H9 (cell line): ENCODE data around the gene ADTRP. TPM values are rescaled to one million over a fixed set of nuclear protein-coding genes. Genes with fewer than 3 reads are reported as not detected.

Experiments used
- DNase-seq: peaks from one replicate; pipeline ENCODE4 v3.0.0-alpha.2; 2017
- H2AFZ ChIP-seq: one replicate; pipeline ENCODE4 v1.6.1; 2013; ENCODE audit warnings: mild to moderate bottlenecking, low read length, control low read depth, moderate library complexity
- H2AK5ac ChIP-seq: 2 replicates; pipeline ENCODE4 v1.6.1; 2013; ENCODE audit warnings: low read length, control low read depth, mixed read lengths; ENCODE audit not compliant: insufficient read length
- H2BK120ac ChIP-seq: one replicate; pipeline ENCODE4 v1.6.1; 2013; ENCODE audit warnings: low read depth, mild to moderate bottlenecking, low read length, control low read depth, inconsistent platforms; ENCODE audit not compliant: poor library complexity, severe bottlenecking
- H2BK12ac ChIP-seq: 2 replicates; pipeline ENCODE4 v1.6.1; 2013; ENCODE audit warnings: low read length, control low read depth, mixed read lengths, low read depth; ENCODE audit not compliant: insufficient read length
- H2BK15ac ChIP-seq: 2 replicates; pipeline ENCODE4 v1.6.1; 2013; ENCODE audit warnings: low read depth, low read length, control low read depth
- H2BK20ac ChIP-seq: one replicate; pipeline ENCODE4 v1.6.1; 2013; ENCODE audit warnings: low read depth, mild to moderate bottlenecking, low read length, control low read depth, inconsistent platforms; ENCODE audit not compliant: poor library complexity, severe bottlenecking
- H2BK5ac ChIP-seq: 2 replicates; pipeline ENCODE4 v1.6.1; 2013; ENCODE audit warnings: low read length, control low read depth, mixed read lengths; ENCODE audit not compliant: insufficient read length
- H3K14ac ChIP-seq: 2 replicates; pipeline ENCODE4 v1.6.1; 2013; ENCODE audit warnings: low read length, control low read depth; ENCODE audit not compliant: insufficient read depth
- H3K18ac ChIP-seq: 2 replicates; pipeline ENCODE4 v1.6.1; 2013; ENCODE audit warnings: low read depth, mild to moderate bottlenecking, mixed read lengths, low read length, control low read depth; ENCODE audit not compliant: insufficient read length
- H3K23ac ChIP-seq: 2 replicates; pipeline ENCODE4 v1.6.1; 2013; ENCODE audit warnings: low read length, control low read depth, mixed read lengths, low read depth; ENCODE audit not compliant: insufficient read length
- H3K23me2 ChIP-seq: 2 replicates; pipeline ENCODE4 v1.6.1; 2013; ENCODE audit warnings: low read depth, mild to moderate bottlenecking, mixed read lengths, low read length, control low read depth; ENCODE audit not compliant: insufficient read length, poor library complexity, severe bottlenecking
- H3K27ac ChIP-seq: 2 replicates; pipeline ENCODE4 v1.5.1; 2013; ENCODE audit warnings: low read length, control low read depth, mixed read lengths, low read depth; ENCODE audit not compliant: insufficient read length
- H3K27me3 ChIP-seq: 2 replicates; pipeline ENCODE4 v1.6.1; 2013; ENCODE audit warnings: low read length, control low read depth, inconsistent platforms; ENCODE audit not compliant: insufficient read depth
- H3K4ac ChIP-seq: 2 replicates; pipeline ENCODE4 v1.6.1; 2013; ENCODE audit warnings: low read depth, mild to moderate bottlenecking, control low read depth, inconsistent platforms, low read length, moderate library complexity
- H3K4me1 ChIP-seq: 2 replicates; pipeline ENCODE4 v1.6.1; 2013; ENCODE audit warnings: low read length, control low read depth, inconsistent platforms; ENCODE audit not compliant: insufficient read depth
- H3K4me2 ChIP-seq: 2 replicates; pipeline ENCODE4 v1.6.1; 2013; ENCODE audit warnings: low read length, control low read depth, mixed read lengths; ENCODE audit not compliant: insufficient read length, insufficient read depth
- H3K56ac ChIP-seq: 2 replicates; pipeline ENCODE4 v1.6.1; 2013; ENCODE audit warnings: low read depth, mild to moderate bottlenecking, mixed read lengths, low read length, control low read depth; ENCODE audit not compliant: insufficient read length
- H3K79me1 ChIP-seq: 2 replicates; pipeline ENCODE4 v1.6.1; 2013; ENCODE audit warnings: low read depth, mild to moderate bottlenecking, moderate library complexity, low read length, control low read depth, inconsistent platforms; ENCODE audit not compliant: insufficient read depth, poor library complexity, severe bottlenecking
- H3K79me2 ChIP-seq: 2 replicates; pipeline ENCODE4 v1.6.1; 2013; ENCODE audit warnings: low read length, control low read depth, inconsistent platforms; ENCODE audit not compliant: insufficient read depth
- H3K9ac ChIP-seq: 2 replicates; pipeline ENCODE4 v1.6.1; 2013; ENCODE audit warnings: low read length, control low read depth, mixed read lengths; ENCODE audit not compliant: insufficient read length; ENCODE audit errors: extremely low read depth
- H3K9me3 ChIP-seq: one replicate; pipeline ENCODE4 v1.6.1; 2013; ENCODE audit warnings: low read depth, low read length, inconsistent platforms; ENCODE audit not compliant: control insufficient read depth
- H3T11ph ChIP-seq: one replicate; pipeline ENCODE4 v1.6.1; 2013; ENCODE audit warnings: mild to moderate bottlenecking, low read length, control low read depth, inconsistent platforms
- H4K20me1 ChIP-seq: one replicate; pipeline ENCODE4 v1.6.1; 2013; ENCODE audit not compliant: control insufficient read depth, insufficient read length, insufficient read depth
- H4K5ac ChIP-seq: 2 replicates; pipeline ENCODE4 v1.6.1; 2013; ENCODE audit warnings: low read depth, mild to moderate bottlenecking, mixed read lengths, low read length, control low read depth; ENCODE audit not compliant: insufficient read length
- H4K8ac ChIP-seq: replicated peaks from 2 replicates; pipeline ENCODE4 v1.6.1; 2013; ENCODE audit warnings: low read length, control low read depth, mixed read lengths, low read depth; ENCODE audit not compliant: insufficient read length
- H4K91ac ChIP-seq: 2 replicates; pipeline ENCODE4 v1.6.1; 2013; ENCODE audit warnings: low read depth, mild to moderate bottlenecking, moderate library complexity, mixed read lengths, low read length, control low read depth; ENCODE audit not compliant: insufficient read length
- H3K27ac Mint-ChIP-seq, 3 experiments: 2 replicates in 2 of 3; 3 replicates in 1 of 3; pipeline ENCODE4 v1.8.0; 2020 to 2021; ENCODE audit warnings: mixed read lengths in 3 of 3, mild to moderate bottlenecking in 1 of 3, moderate library complexity in 1 of 3
- H3K27me3 Mint-ChIP-seq: 2 replicates; pipeline ENCODE4 v1.8.0; 2021; ENCODE audit warnings: low read depth, mild to moderate bottlenecking, moderate library complexity, mixed read lengths
- H3K36me3 Mint-ChIP-seq, 3 experiments: 2 replicates in 2 of 3; 3 replicates in 1 of 3; pipeline ENCODE4 v1.8.0; 2020 to 2021; ENCODE audit warnings: low read depth in 3 of 3, mixed read lengths in 3 of 3; ENCODE audit not compliant: insufficient read depth in 1 of 3
- H3K4me1 Mint-ChIP-seq, 2 experiments: 2 replicates each; pipeline ENCODE4 v1.8.0; 2020; ENCODE audit warnings: mixed read lengths in 2 of 2
- H3K4me3 Mint-ChIP-seq, 2 experiments: 2 replicates in 1 of 2; 3 replicates in 1 of 2; pipeline ENCODE4 v1.8.0; 2020 to 2021; ENCODE audit warnings: mild to moderate bottlenecking in 2 of 2, mixed read lengths in 2 of 2, moderate library complexity in 1 of 2
- H3K9me3 Mint-ChIP-seq, 2 experiments: 2 replicates in 1 of 2; 3 replicates in 1 of 2; pipeline ENCODE4 v1.8.0; 2020; ENCODE audit warnings: mild to moderate bottlenecking in 2 of 2, mixed read lengths in 2 of 2, moderate library complexity in 1 of 2
- CTCF ChIP-seq: fragments of 200-600 bp; sonication (generic); conservative IDR thresholded peaks from 3 replicates; pipeline ENCODE4 v1.8.0; 2021; ENCODE audit warnings: antibody characterized with exemption, mild to moderate bottlenecking
- WGBS: extraction: QIAGEN DNeasy Blood & Tissue Kit; methylation state at CpG from one replicate; pipeline ENCODE4 v1.1.7; 2013; ENCODE audit warnings: missing lambda C conversion rate, low lambda C conversion rate, mixed read lengths; ENCODE audit not compliant: insufficient read length; ENCODE audit errors: extremely low coverage; 5-methylcytosine and 5-hydroxymethylcytosine counted together
- total RNA-seq: library from RNA; stranded (reverse); gene quantifications from 2 replicates; pipeline ENCODE4 v1.2.1, GENCODE V29; 2021

Gene ADTRP
- total RNA-seq, 1 experiment from 2014 or later = not detected

- H3K79me1 ChIP-seq = no peaks in the 10 kb centered on the region
- Mint-ChIP-seq H3K27ac (no peak overlapping the region), H3K36me3 (no peaks in the 10 kb centered on the region), H3K4me1 (peaks cover 19 to 26% of the 10 kb centered on the region in 2 experiments), H3K9me3 (no peaks in the 10 kb centered on the region; a peak in 1 of 5 replicates), H3K27me3 (no peaks in the 10 kb centered on the region; the same call in 1 of the 2 replicates), H3K4me3 (no peak overlapping the region)
- no CpG with 5 or more reads among the region's 2 CpGs for WGBS
- H2BK20ac ChIP-seq = no peak overlapping the region
- H3K4me2 ChIP-seq = no peak overlapping the region
- H2BK120ac ChIP-seq = no peak overlapping the region
- H2BK15ac ChIP-seq = no peak overlapping the region
- H3K23me2 ChIP-seq = no peaks in the 10 kb centered on the region
- H3K4me1 ChIP-seq = peaks cover 6% of the 10 kb centered on the region; the same call in 1 of the 2 replicates
- DNase-seq = no peak
- no peak overlapping the region for H3K4ac ChIP-seq
- H3K27me3 ChIP-seq = no peaks in the 10 kb centered on the region
- no peak overlapping the region for H3K27ac ChIP-seq
- no peaks in the 10 kb centered on the region for H3K9me3 ChIP-seq
- no peak overlapping the region for H3T11ph ChIP-seq
- H3K9ac ChIP-seq = no peak overlapping the region
- no peak for TF ChIP-seq CTCF
- H4K5ac ChIP-seq = no peak overlapping the region
- H2AFZ ChIP-seq = no peak overlapping the region
- no peak overlapping the region for H2AK5ac ChIP-seq
- H2BK5ac ChIP-seq = no peak overlapping the region
- no peak overlapping the region for H4K91ac ChIP-seq
- no peak overlapping the region for H3K56ac ChIP-seq
- no peaks in the 10 kb centered on the region for H3K79me2 ChIP-seq
- no peak overlapping the region for H3K18ac ChIP-seq
- no peak overlapping the region for H3K23ac ChIP-seq
- no peak overlapping the region for H2BK12ac ChIP-seq
- no peak overlapping the region for H3K14ac ChIP-seq
- H4K20me1 ChIP-seq = no peaks in the 10 kb centered on the region
- no peak overlapping the region for H4K8ac ChIP-seq
These were observed 567 bp downstream of the ADTRP start for GRCh38 chr6:11778036-11778435.
